ENCODE measurements around the gene C6orf58. TPM values are rescaled to one million over a fixed set of nuclear protein-coding genes. Genes with fewer than 3 reads are reported as not detected.

The C6orf58 gene
- not detected for polyA plus RNA-seq (2012; ENCODE audit: missing spikeins)

DNA sequence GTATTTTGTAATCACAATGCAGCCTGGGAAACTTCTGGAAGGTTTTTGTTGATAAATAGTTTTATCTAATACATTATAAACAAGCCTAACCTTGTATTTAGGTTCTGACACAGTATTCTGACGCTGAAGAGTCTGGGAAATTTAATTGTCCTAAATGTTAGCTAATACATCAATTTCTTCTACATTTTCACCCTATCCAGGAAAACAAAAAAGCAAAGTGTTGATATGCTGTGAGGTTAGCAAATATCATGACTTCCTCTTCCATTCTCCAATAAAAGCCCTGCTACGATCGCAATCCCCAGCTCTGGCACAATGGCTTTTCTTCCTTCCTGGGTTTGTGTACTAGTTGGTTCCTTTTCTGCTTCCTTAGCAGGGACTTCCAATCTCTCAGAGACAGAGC lies at the start of gene C6orf58:
Gene C6orf58, plus strand, starts transcription at position 301 of the 400 bp plus-strand sequence. Its CDS starts 12 bp downstream, at position 313.
- TF ChIP-seq POLR2A (IDR thresholded peaks at IDR 0.05; ENCODE audit: low read depth, low read length) (no peak), TAF1 (IDR thresholded peaks at IDR 0.05; ENCODE audit: borderline replicate concordance, low read depth, low read length) (no peak), POLR2AphosphoS5 (IDR thresholded peaks at IDR 0.05; ENCODE audit: low read depth, low read length) (no peak)
- FAIRE-seq (no peak), DNase-seq (ENCODE audit: insufficient read length) (no peak)

DNA sequence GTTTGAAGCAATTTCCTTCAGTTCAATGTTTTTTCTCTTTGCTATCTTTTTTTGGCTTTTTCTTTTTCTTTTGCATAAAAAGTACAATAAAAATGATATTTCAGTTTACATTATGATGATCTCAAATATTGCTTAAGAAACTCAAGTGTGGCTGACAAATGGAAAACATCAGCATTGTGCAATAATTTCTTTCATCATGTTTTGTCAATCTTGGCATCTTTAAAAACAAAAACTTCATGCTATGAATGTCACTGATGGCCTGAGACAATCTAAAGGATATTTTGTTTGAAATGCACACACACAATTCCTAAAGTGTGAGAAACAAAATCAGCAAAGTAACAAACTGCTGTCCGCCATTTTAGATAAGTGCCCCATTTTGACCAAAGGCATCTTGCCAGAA lies 44.0 kb upstream of the C6orf58 start:
- FAIRE-seq (no peak), DNase-seq (ENCODE audit: insufficient read length) (no peak)
- no peak for TF ChIP-seq POLR2A (IDR thresholded peaks at IDR 0.05; ENCODE audit: low read depth, low read length)
- no peak for TF ChIP-seq POLR2AphosphoS5 (IDR thresholded peaks at IDR 0.05; ENCODE audit: low read depth, low read length)
- TF ChIP-seq TAF1 (IDR thresholded peaks at IDR 0.05; ENCODE audit: borderline replicate concordance, low read depth, low read length) = no peak

DNA sequence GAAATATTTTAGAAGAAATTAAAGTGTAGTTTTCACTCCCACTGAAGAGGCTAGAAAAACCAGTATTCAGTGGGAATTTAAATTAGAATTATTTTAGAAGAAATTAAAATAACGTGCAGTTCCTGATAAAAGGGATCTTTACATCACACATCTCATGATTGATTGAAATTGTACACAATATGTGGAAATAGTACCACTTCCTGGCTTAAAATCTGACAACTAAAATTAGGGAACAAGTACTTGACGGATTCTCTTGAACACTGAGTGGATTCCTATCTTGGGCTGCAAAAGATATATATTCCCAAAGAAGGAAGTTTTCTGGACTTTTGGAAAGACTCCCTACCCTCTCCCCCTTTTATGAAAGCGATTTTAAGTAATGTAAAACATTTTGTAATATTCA lies 43.2 kb upstream of the C6orf58 start:
- TF ChIP-seq POLR2A (IDR thresholded peaks at IDR 0.05; ENCODE audit: low read depth, low read length) (no peak), POLR2AphosphoS5 (IDR thresholded peaks at IDR 0.05; ENCODE audit: low read depth, low read length) (no peak)
- no peak for DNase-seq (ENCODE audit: insufficient read length)
- no peak for FAIRE-seq

DNA sequence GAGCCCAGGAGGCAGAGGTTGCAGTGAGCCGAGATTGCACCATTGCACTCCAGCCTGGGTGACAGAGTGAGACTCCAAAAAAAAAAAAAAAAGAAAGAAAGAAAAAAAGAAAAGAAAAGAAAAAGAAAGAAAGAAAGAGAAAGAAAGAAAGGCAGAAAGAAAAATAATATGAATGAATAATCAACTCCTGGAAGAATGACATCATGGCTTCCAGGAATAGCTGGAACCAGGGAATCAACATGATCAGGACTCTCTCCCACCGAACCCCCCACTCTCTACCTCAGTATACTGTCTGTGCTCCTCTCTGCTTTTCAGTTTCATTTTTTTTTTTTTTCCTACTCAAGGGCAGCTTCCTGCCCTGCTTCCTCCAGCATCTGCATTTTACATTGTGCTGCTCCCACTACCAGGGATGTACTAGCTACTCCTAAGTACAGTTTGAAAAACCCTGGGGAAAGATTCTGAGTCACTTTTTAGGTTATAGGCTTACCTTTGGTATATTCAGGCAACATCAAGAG lies 38.2 kb upstream of the C6orf58 start:
- no peak for DNase-seq (ENCODE audit: insufficient read length)
- TF ChIP-seq TAF1 (IDR thresholded peaks at IDR 0.05; ENCODE audit: borderline replicate concordance, low read depth, low read length) (no peak), POLR2AphosphoS5 (IDR thresholded peaks at IDR 0.05; ENCODE audit: low read depth, low read length) (no peak), POLR2A (IDR thresholded peaks at IDR 0.05; ENCODE audit: low read depth, low read length) (no peak)
- FAIRE-seq = no peak

DNA sequence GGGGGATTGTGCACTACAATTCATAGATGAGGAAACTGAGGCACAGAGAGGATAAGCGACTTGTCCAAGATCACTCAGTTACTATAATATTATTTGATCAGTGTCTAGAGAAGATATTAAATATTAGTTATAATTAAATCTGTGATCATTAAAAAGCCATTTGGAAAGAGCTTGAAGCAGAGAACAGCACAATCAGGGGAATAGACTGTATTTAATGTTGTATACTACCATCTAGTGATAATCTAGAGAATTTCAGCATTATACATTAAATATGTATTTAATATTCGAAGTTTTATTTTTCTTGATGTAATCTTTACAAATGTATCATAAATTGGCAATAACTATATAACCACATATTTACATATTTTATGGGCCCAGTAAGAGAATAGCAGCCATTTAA lies 37.7 kb upstream of the C6orf58 start:
- DNase-seq (ENCODE audit: insufficient read length) (no peak), FAIRE-seq (no peak)
- TF ChIP-seq TAF1 (IDR thresholded peaks at IDR 0.05; ENCODE audit: borderline replicate concordance, low read depth, low read length) (no peak), POLR2A (IDR thresholded peaks at IDR 0.05; ENCODE audit: low read depth, low read length) (no peak), POLR2AphosphoS5 (IDR thresholded peaks at IDR 0.05; ENCODE audit: low read depth, low read length) (no peak)

DNA sequence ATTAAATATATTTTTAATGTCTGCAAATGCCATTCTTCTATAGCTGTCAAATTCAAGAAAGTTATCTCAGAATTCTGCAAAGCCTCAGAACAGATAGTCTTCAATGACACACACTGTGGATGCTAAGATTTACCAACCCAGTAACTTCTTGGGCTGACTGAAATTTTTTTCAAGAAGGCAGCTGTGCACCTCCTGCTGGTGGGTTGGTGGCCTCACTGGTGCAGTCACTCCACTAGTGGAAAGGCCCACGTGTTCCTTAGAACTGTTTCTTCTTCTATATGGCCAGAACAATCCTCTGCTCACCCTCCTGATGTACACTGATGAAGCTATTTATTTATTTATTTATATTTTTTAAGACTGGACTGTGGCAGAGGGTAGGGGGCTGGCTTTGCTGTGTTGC lies 29.8 kb upstream of the C6orf58 start:
- DNase-seq (ENCODE audit: insufficient read length) (no peak), FAIRE-seq (no peak)
- TF ChIP-seq POLR2A (IDR thresholded peaks at IDR 0.05; ENCODE audit: low read depth, low read length) = no peak
- no peak for TF ChIP-seq TAF1 (IDR thresholded peaks at IDR 0.05; ENCODE audit: borderline replicate concordance, low read depth, low read length)
- TF ChIP-seq POLR2AphosphoS5 (IDR thresholded peaks at IDR 0.05; ENCODE audit: low read depth, low read length) = no peak

DNA sequence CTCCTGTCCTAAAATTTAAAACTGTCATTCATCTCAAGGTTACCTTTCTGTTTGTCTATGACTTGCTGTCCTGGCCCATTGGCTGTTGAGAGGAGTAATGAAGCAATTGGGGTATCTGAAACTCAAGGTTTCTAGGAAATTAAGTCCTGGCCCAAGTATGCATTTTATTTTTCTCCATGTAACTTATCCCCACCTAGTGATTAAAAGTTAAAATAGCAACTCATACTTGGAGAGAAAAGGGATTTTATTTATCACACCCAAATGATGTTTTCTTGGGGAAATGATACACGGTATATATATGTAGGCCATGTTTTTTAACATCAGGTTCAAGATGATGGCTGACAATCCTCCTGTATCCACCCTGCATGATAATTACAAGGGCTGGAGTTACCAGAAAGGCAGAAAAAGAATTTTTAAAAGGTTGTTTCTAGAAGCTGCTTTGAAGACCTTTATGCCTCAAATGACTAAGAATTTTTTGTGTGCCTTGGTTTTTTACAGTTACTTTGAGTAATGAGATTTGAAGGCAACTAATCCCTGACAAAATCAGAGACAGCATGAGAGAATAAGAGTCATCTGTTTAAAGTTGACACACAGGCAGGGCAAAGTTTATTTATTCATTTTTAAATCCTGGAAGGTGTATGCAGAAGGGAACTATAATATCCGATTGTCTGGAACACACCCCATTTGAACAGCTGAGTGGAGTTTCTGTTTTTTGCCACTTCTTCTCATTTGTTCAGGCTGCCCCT lies 28.9 kb upstream of the C6orf58 start:
- no peak for TF ChIP-seq POLR2AphosphoS5 (IDR thresholded peaks at IDR 0.05; ENCODE audit: low read depth, low read length)
- TF ChIP-seq POLR2A (IDR thresholded peaks at IDR 0.05; ENCODE audit: low read depth, low read length) = no peak
- TF ChIP-seq TAF1 (IDR thresholded peaks at IDR 0.05; ENCODE audit: borderline replicate concordance, low read depth, low read length) = no peak

DNA sequence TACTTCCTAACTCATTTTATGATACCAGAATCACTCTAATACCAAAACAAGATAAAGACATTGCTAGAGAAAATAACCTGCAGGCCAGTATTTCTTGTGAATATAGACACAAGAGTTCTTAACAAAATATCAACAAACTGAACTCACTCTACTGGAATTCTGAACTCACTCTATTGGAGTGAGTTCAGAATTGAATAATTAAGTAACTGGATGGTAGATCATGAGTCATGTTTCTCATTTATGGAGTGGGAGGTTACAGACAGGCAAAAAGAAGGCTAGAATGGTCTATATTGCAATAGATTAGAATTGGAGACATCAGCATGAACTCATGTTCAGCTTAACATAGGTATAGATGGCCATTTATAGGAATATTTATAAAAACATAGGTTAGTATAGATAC lies 26.6 kb upstream of the C6orf58 start:
- TF ChIP-seq POLR2A (IDR thresholded peaks at IDR 0.05; ENCODE audit: low read depth, low read length) = no peak
- TF ChIP-seq TAF1 (IDR thresholded peaks at IDR 0.05; ENCODE audit: borderline replicate concordance, low read depth, low read length) = no peak
- TF ChIP-seq POLR2AphosphoS5 (IDR thresholded peaks at IDR 0.05; ENCODE audit: low read depth, low read length) = no peak
- no peak for FAIRE-seq
- DNase-seq (ENCODE audit: insufficient read length) = no peak

More for the DNA sequence above, 28.9 kb upstream of the C6orf58 start:
- no peak for DNase-seq (ENCODE audit: insufficient read length)
- no peak for FAIRE-seq

DNA sequence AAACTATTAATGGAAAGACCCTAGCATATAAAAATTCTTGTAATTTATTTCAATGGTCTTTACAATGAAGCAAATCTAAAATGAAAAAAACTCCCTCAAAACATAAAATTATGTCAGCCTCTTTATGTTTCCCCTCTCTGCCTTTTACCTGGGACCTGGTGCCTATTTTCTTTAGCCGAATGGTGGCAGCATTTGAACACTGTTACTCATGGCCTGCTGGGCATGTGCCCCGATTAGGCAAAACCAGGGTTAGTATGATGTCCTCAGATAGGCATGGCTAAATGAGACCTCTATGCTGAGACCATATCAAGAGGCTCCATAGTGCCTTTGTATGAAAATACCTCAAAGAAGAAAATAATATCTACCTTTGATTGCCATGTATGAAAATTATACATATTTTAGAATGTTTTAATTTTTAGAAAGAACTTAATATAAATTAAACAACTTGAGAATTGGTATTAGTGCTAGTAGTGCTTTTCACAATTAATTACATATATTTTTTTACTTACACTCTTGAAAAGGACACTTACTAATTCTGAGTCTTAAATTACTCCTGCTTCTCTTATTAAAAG lies 22.5 kb upstream of the C6orf58 start:
- FAIRE-seq = peak; percentile 65
- TF ChIP-seq POLR2A (IDR thresholded peaks at IDR 0.05; ENCODE audit: low read depth, low read length) = no peak
- DNase-seq (ENCODE audit: insufficient read length) = no peak

DNA sequence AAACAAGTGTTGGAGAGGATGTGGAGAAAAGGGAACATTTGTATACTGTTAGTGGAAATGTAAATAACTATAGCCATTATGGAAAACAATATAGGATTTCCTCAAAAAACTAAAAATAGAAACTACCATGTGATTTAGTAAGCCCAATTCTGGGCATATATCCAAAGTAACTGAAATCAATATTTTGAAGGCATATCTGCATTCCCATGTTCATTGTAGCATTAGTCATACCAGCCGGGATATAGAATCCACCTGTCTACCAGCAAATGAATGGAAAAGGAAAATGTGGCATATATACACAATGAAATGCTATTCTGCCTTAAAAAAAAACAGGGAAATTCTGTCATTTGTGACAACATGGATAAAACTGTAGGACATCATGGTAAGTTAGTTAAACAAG lies 15.3 kb upstream of the C6orf58 start:
- no peak for TF ChIP-seq POLR2A (IDR thresholded peaks at IDR 0.05; ENCODE audit: low read depth, low read length)
- no peak for TF ChIP-seq POLR2AphosphoS5 (IDR thresholded peaks at IDR 0.05; ENCODE audit: low read depth, low read length)
- TF ChIP-seq TAF1 (IDR thresholded peaks at IDR 0.05; ENCODE audit: borderline replicate concordance, low read depth, low read length) = no peak
- FAIRE-seq = no peak
- no peak for DNase-seq (ENCODE audit: insufficient read length)

DNA sequence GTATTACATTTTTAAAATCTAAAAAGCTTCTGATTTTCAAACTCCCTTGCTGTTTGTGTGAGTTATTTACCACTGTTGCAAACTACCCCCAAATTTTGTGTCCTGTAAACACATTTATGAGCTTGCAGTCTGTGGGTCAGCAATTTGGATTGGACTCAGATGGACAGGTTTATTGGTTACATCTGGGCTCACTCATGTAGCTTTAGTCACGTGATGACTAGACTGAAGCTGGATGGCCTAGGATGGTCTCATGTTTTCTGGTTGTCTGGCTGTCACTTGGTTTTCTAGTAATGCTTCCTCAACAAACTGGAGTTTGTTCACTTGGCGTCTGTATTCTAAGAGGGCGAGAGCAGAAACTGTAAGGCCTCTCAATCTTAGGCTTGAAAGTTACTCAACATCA lies 12.2 kb upstream of the C6orf58 start:
- TF ChIP-seq TAF1 (IDR thresholded peaks at IDR 0.05; ENCODE audit: borderline replicate concordance, low read depth, low read length) (no peak), POLR2AphosphoS5 (IDR thresholded peaks at IDR 0.05; ENCODE audit: low read depth, low read length) (no peak), POLR2A (IDR thresholded peaks at IDR 0.05; ENCODE audit: low read depth, low read length) (no peak)
- DNase-seq (ENCODE audit: insufficient read length) = no peak
- no peak for FAIRE-seq

DNA sequence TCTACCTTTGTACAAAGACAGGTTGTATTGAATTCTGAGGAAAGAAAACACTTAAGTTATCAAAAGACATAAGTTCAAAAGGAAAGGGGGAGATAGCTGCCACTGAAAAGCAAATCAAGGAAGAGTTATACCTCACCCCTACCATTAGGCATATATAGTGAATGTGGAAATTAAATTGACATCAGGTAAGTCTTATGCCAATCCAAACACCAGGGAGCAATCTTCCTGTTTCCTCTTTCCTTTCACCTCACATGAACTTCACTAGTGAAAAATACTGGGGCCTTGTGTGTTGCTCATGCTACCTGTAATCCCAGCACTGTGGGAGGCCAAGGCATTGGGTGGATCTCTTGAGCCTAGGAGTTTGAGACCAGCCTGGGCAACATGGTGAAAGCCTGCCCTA lies 10.9 kb upstream of the C6orf58 start:
- FAIRE-seq (no peak), DNase-seq (ENCODE audit: insufficient read length) (no peak)
- TF ChIP-seq POLR2A (IDR thresholded peaks at IDR 0.05; ENCODE audit: low read depth, low read length) (no peak), POLR2AphosphoS5 (IDR thresholded peaks at IDR 0.05; ENCODE audit: low read depth, low read length) (no peak)

Measured in GM12892 (cell line).